ENCODE results near the gene OSBPL9. TPM values are rescaled to one million over a fixed set of nuclear protein-coding genes. Genes with fewer than 3 reads are reported as not detected.

OSBPL9 gene
- total RNA-seq, 2 experiments from 2014 or later: 58.6 to 87.8 TPM

GRCh38 chr1:51568231-51568935 lies 48.5 kb upstream of the OSBPL9 start:
- Histone ChIP-seq H3K4me3 (ENCODE audit: low read depth, low read length, poor library complexity, severe bottlenecking) (no peak overlapping the region), H3K9me2 (ENCODE audit: insufficient read depth, low read length) (no peaks in the 10 kb centered on the region), H3K9me3 (ENCODE audit: low read length) (no peaks in the 10 kb centered on the region), H2AFZ (ENCODE audit: low read length) (no peak overlapping the region), H3K27ac (ENCODE audit: low read depth, low read length, poor library complexity, severe bottlenecking) (no peak overlapping the region), H4K20me1 (ENCODE audit: insufficient read depth, low read length) (no peaks in the 10 kb centered on the region; the same call in 1 of the 2 replicates), H3K36me3 (ENCODE audit: insufficient read depth, low read length) (no peaks in the 10 kb centered on the region), H3K4me2 (ENCODE audit: low read length) (no peak overlapping the region), H3K4me1 (ENCODE audit: insufficient read depth, low read length, poor library complexity, severe bottlenecking) (peaks cover 24% of the 10 kb centered on the region), H3K79me2 (ENCODE audit: insufficient read depth, low read depth, low read length) (no peaks in the 10 kb centered on the region)
- CTCF ChIA-PET (ENCODE audit: unreplicated experiment): no interaction called here
- no peak for DNase-seq (ENCODE audit: low spot score)
- intact Hi-C loops (cut with micrococcal nuclease; ENCODE audit: unreplicated experiment): no loop called here
- no peak for TF ChIP-seq EZH2phosphoT487 (IDR thresholded peaks at IDR 0.05; ENCODE audit: borderline replicate concordance, low read depth, low read length)
- TF ChIP-seq, protein P1, sequence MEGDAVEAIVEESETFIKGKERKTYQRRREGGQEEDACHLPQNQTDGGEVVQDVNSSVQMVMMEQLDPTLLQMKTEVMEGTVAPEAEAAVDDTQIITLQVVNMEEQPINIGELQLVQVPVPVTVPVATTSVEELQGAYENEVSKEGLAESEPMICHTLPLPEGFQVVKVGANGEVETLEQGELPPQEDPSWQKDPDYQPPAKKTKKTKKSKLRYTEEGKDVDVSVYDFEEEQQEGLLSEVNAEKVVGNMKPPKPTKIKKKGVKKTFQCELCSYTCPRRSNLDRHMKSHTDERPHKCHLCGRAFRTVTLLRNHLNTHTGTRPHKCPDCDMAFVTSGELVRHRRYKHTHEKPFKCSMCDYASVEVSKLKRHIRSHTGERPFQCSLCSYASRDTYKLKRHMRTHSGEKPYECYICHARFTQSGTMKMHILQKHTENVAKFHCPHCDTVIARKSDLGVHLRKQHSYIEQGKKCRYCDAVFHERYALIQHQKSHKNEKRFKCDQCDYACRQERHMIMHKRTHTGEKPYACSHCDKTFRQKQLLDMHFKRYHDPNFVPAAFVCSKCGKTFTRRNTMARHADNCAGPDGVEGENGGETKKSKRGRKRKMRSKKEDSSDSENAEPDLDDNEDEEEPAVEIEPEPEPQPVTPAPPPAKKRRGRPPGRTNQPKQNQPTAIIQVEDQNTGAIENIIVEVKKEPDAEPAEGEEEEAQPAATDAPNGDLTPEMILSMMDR (conservative IDR thresholded peaks at IDR 0.05; ENCODE audit: low read length): 0 out of 2 replicates have a peak, but pooled peaks have one; percentile 16
- BruUV-seq (replicated peaks): no TSS peak
- POLR2A ChIA-PET: no interaction called here

- Histone ChIP-seq H2AFZ (ENCODE audit: low read length) (peak overlapping the region; percentile 38; the same call in 1 of the 2 replicates), H3K27ac (ENCODE audit: low read depth, low read length, poor library complexity, severe bottlenecking) (no peak overlapping the region), H3K4me2 (ENCODE audit: low read length) (peak overlapping the region; percentile 59), H3K4me1 (ENCODE audit: insufficient read depth, low read length, poor library complexity, severe bottlenecking) (peaks cover 24% of the 10 kb centered on the region), H3K9me2 (ENCODE audit: insufficient read depth, low read length) (no peaks in the 10 kb centered on the region), H4K20me1 (ENCODE audit: insufficient read depth, low read length) (no peaks in the 10 kb centered on the region; the same call in 1 of the 2 replicates), H3K36me3 (ENCODE audit: insufficient read depth, low read length) (no peaks in the 10 kb centered on the region), H3K9me3 (ENCODE audit: low read length) (no peaks in the 10 kb centered on the region), H3K4me3 (ENCODE audit: low read depth, low read length, poor library complexity, severe bottlenecking) (peak overlapping the region; percentile 8), H3K79me2 (ENCODE audit: insufficient read depth, low read depth, low read length) (no peaks in the 10 kb centered on the region)
- peak; percentile 71 for DNase-seq (ENCODE audit: low spot score)
- TF ChIP-seq, protein P1 (conservative IDR thresholded peaks at IDR 0.05; ENCODE audit: low read length): peak; percentile 65
- TF ChIP-seq EZH2phosphoT487 (IDR thresholded peaks at IDR 0.05; ENCODE audit: borderline replicate concordance, low read depth, low read length): no peak
- POLR2A ChIA-PET: interaction anchor here (0.7 to 1.0 kb wide), 4 partner anchors 34 to 199 kb away, joined by 3 to 8 read pairs (median 4); no protein-coding TSS in a partner anchor
- CTCF ChIA-PET (ENCODE audit: unreplicated experiment): no interaction called here
- BruUV-seq (replicated peaks): no TSS peak
- intact Hi-C loops (cut with micrococcal nuclease; ENCODE audit: unreplicated experiment): loop anchor here (1.0 kb wide), 2 partner anchors 161 to 200 kb away; no protein-coding TSS in a partner anchor
These were observed 47.4 kb upstream of the OSBPL9 start for GRCh38 chr1:51569284-51570062.

Data from OCI-LY7 (cell line).